ENCODE measurements around the gene GPR153. TPM values are rescaled to one million over a fixed set of nuclear protein-coding genes. Genes with fewer than 3 reads are reported as not detected.
A peak's percentile ranks its signal among the peaks of the same experiment; 100 is the strongest.

Gene GPR153
- total and polyA plus RNA-seq, 2 of the 8 experiments (the other 6 are each of a cell fraction or from before 2014, with no cell fraction given): 5.7 to 8.1 TPM

- peak overlapping the region; percentile 12 to 58 (median 34); a peak in 6 of 8 replicates for H3K4me3 ChIP-seq (ENCODE audit: extremely low read depth in 1 of 4, insufficient read depth in 2 of 4, low read depth in 3 of 4, low read length in 4 of 4)
- no peak overlapping the region for H2BK20ac ChIP-seq (ENCODE audit: low read length)
- H3K79me2 ChIP-seq (ENCODE audit: control insufficient read depth in 1 of 2, insufficient read depth in 2 of 2, low read length in 2 of 2): no peaks in the 10 kb centered on the region
- no peak overlapping the region for H3K14ac ChIP-seq (ENCODE audit: insufficient read length)
- H3K27ac ChIP-seq (ENCODE audit: low read depth, low read length): no peak overlapping the region
- peak overlapping the region; percentile 57 to 99 for H3K4me2 ChIP-seq (ENCODE audit: insufficient read depth in 1 of 2, low read depth in 2 of 2, low read length in 2 of 2)
- FAIRE-seq (no peak), DNase-seq (ENCODE audit: low read depth in 1 of 2, low spot score in 2 of 2) (peak in 1 of 2 experiments; percentile 70)
- no peak overlapping the region for H2BK120ac ChIP-seq (replicated peaks; ENCODE audit: low read depth, low read length)
- H3K4me1 ChIP-seq (replicated peaks in 1 of 4; ENCODE audit: control insufficient read depth in 3 of 4, insufficient read depth in 4 of 4, low read length in 3 of 4): peaks cover 0 to 31% (median 24%) of the 10 kb centered on the region in 4 experiments; a peak in 6 of 7 replicates
- H3K36me3 ChIP-seq (ENCODE audit: control insufficient read depth in 2 of 4, insufficient read depth in 4 of 4, low read length in 3 of 4): no peaks in the 10 kb centered on the region
- peak overlapping the region; percentile 72 for H4K91ac ChIP-seq (replicated peaks; ENCODE audit: insufficient read length, low read length)
- H2AFZ ChIP-seq (ENCODE audit: low read length): 0 out of 2 replicates have a peak overlapping the region, but pooled peaks have one; percentile 14
- peaks cover 1 to 52% (median 40%) of the 10 kb centered on the region in 4 experiments for H3K27me3 ChIP-seq (replicated peaks in 1 of 4; ENCODE audit: control insufficient read depth in 3 of 4, extremely low read depth in 1 of 4, insufficient read depth in 3 of 4, low read length in 3 of 4)
- no peak overlapping the region for H3K56ac ChIP-seq (replicated peaks; ENCODE audit: insufficient read length, low read depth, low read length)
- H4K5ac ChIP-seq (ENCODE audit: insufficient read length, low read depth, low read length): no peak overlapping the region
- CTCF ChIA-PET (ENCODE audit: partially characterized antibody): interaction anchor here (0.6 to 17.1 kb wide), 15 partner anchors 9 to 204 kb away, joined by 3 to 353 read pairs (median 4); partner anchors contain the start of genes HES3, ICMT and RPL22
- H2BK12ac ChIP-seq (ENCODE audit: low read depth, low read length): 0 out of 2 replicates have a peak overlapping the region, but pooled peaks have one; percentile 1
- no peaks in the 10 kb centered on the region for H3K79me1 ChIP-seq (ENCODE audit: low read depth, low read length)
- H3K23ac ChIP-seq (ENCODE audit: insufficient read length): no peak overlapping the region
- H2AK5ac ChIP-seq (ENCODE audit: low read depth, low read length): no peak overlapping the region
- 78% methylated on average over 16 of the region's 17 CpGs; no CpG with 5 or more reads in 1 of the 2 experiments for WGBS, 2 experiments (ENCODE audit: extremely low coverage in 1 of 2, insufficient coverage in 1 of 2, insufficient read length in 1 of 2, insufficient replicate concordance in 2 of 2, low coverage in 1 of 2, low lambda C conversion rate in 2 of 2, missing lambda C conversion rate in 1 of 2)
- H3K23me2 ChIP-seq (ENCODE audit: low read depth, low read length): peaks cover 20% of the 10 kb centered on the region; the same call in 1 of the 2 replicates
- no peak overlapping the region for H2BK5ac ChIP-seq (ENCODE audit: low read depth, low read length)
- no peaks in the 10 kb centered on the region for H3K9me3 ChIP-seq (ENCODE audit: insufficient read depth in 2 of 2, low read depth in 1 of 2, low read length in 1 of 2)
- H3K9ac ChIP-seq (replicated peaks in 1 of 4; ENCODE audit: extremely low read depth in 1 of 4, low read depth in 3 of 4, low read length in 3 of 4): no peak overlapping the region; a peak in 1 of 7 replicates
- peaks cover 0 to 7% of the 10 kb centered on the region in 2 experiments for H4K20me1 ChIP-seq (replicated peaks in 1 of 2; ENCODE audit: control insufficient read depth in 1 of 2, insufficient read depth in 2 of 2, low read length in 2 of 2)
- peak overlapping the region; percentile 87 for H3K4ac ChIP-seq (replicated peaks; ENCODE audit: insufficient read length, low read depth, low read length)
- H3K18ac ChIP-seq (ENCODE audit: extremely low read depth, low read length): peak overlapping the region; percentile 19; the same call in 1 of the 2 replicates
- H2BK15ac ChIP-seq (ENCODE audit: low read length): peak overlapping the region; percentile 81; the same call in 1 of the 2 replicates
- H4K8ac ChIP-seq (ENCODE audit: extremely low read depth, insufficient read depth, low read length): no peak overlapping the region
- POLR2A ChIA-PET (ENCODE audit: partially characterized antibody): interaction anchor here (0.7 to 4.0 kb wide), 13 partner anchors 10 to 42 kb away, joined by 3 to 28 read pairs (median 4); partner anchors contain the start of genes HES3, ICMT and RPL22
- TF ChIP-seq MAX (IDR thresholded peaks at IDR 0.05) (0 out of 2 replicates have a peak, but pooled peaks have one; percentile 8), KDM4A (IDR thresholded peaks at IDR 0.05; ENCODE audit: low read depth, low read length, severe bottlenecking) (no peak), SP4 (IDR thresholded peaks at IDR 0.05; ENCODE audit: low read length) (no peak), SRF (IDR thresholded peaks at IDR 0.05; ENCODE audit: low read depth, low read length) (no peak), HDAC6 (IDR thresholded peaks at IDR 0.05; ENCODE audit: low read depth, low read length) (no peak), BCL11A (IDR thresholded peaks at IDR 0.05; ENCODE audit: low read depth in 2 of 2, low read length in 2 of 2) (no peak), POLR2A (IDR thresholded peaks at IDR 0.05; ENCODE audit: control extremely low read depth in 1 of 2, low read depth in 2 of 2, low read length in 2 of 2) (no peak), SIN3A (conservative IDR thresholded peaks at IDR 0.05 in 1 of 2, IDR thresholded peaks at IDR 0.05 in 1 of 2; ENCODE audit: low read depth in 1 of 2, low read length in 2 of 2) (no peak), SP2 (IDR thresholded peaks at IDR 0.05; ENCODE audit: low read length) (no peak), TAF1 (IDR thresholded peaks at IDR 0.05; ENCODE audit: low read depth, low read length) (no peak), YY1 (IDR thresholded peaks at IDR 0.05; ENCODE audit: low read depth, low read length) (0 out of 2 replicates have a peak, but pooled peaks have one; percentile 1)
These were observed 51.0 kb downstream of the GPR153 start for GRCh38 chr1:6209661-6210580.

Data from H1 (cell line).